SK-N-SH treated with all-trans-retinoic acid at 6 μM for 48 hours (cell line): ENCODE measurements around the gene C1QTNF12.

Experiments used
- ATAC-seq: fragments of 200-7000 bp; cut with Tn5 transposase; 3 replicates; pipeline ENCODE4 v1.9.1; 2020; ENCODE audit warnings: mild to moderate bottlenecking, moderate library complexity
- ARNTL ChIP-seq: fragments of 450-650 bp; formaldehyde crosslinking; IDR thresholded peaks from 2 replicates; pipeline ENCODE4 v1.5.0; 2020; ENCODE audit warnings: low read depth, mild to moderate bottlenecking, moderate library complexity, borderline replicate concordance
- BACH2 ChIP-seq: fragments of 250-450 bp; sonication (Bioruptor Pico); IDR thresholded peaks from 2 replicates; pipeline ENCODE4 v1.9.0; 2021; ENCODE audit warnings: mild to moderate bottlenecking, borderline replicate concordance
- CREB5 ChIP-seq: fragments of 250-450 bp; sonication (Bioruptor Pico); IDR thresholded peaks from 2 replicates; pipeline ENCODE4 v1.5.1; 2020; ENCODE audit warnings: low read depth, mild to moderate bottlenecking, moderate library complexity
- CSDC2 ChIP-seq: fragments of 250-450 bp; sonication (Bioruptor Pico); IDR thresholded peaks from 2 replicates; pipeline ENCODE4 v1.5.0; 2020; ENCODE audit warnings: mild to moderate bottlenecking, moderate library complexity
- CSRNP3 ChIP-seq: fragments of 250-450 bp; sonication (Bioruptor Pico); IDR thresholded peaks from 2 replicates; pipeline ENCODE4 v1.5.1; 2021; ENCODE audit warnings: mild to moderate bottlenecking, moderate library complexity
- ESRRG ChIP-seq: fragments of 250-450 bp; sonication (Bioruptor Pico); IDR thresholded peaks from 2 replicates; pipeline ENCODE4 v1.6.1; 2021; ENCODE audit warnings: mild to moderate bottlenecking
- GLIS3 ChIP-seq: fragments of 250-450 bp; sonication (Bioruptor Pico); IDR thresholded peaks from 2 replicates; pipeline ENCODE4 v1.5.0; 2020; ENCODE audit warnings: mild to moderate bottlenecking, moderate library complexity
- ISL1 ChIP-seq: fragments of 250-450 bp; sonication (Bioruptor Pico); IDR thresholded peaks from 2 replicates; pipeline ENCODE4 v2.1.2; 2022; ENCODE audit warnings: mild to moderate bottlenecking, moderate library complexity
- PATZ1 ChIP-seq: fragments of 250-450 bp; sonication (Bioruptor Pico); IDR thresholded peaks from 2 replicates; pipeline ENCODE4 v1.8.0; 2020; ENCODE audit warnings: mild to moderate bottlenecking, moderate library complexity, borderline replicate concordance
- POU6F1 ChIP-seq: fragments of 250-450 bp; sonication (Bioruptor Pico); IDR thresholded peaks from 2 replicates; pipeline ENCODE4 v1.8.0; 2021; ENCODE audit warnings: low read depth, mild to moderate bottlenecking, moderate library complexity, borderline replicate concordance
- PPARA ChIP-seq: fragments of 250-450 bp; sonication (Bioruptor Pico); IDR thresholded peaks from 2 replicates; pipeline ENCODE4 v1.5.0; 2020; ENCODE audit warnings: mild to moderate bottlenecking, borderline replicate concordance
- SNAI2 ChIP-seq: fragments of 250-450 bp; sonication (Bioruptor Pico); IDR thresholded peaks from 2 replicates; pipeline ENCODE4 v1.5.0; 2020; ENCODE audit warnings: mild to moderate bottlenecking, moderate library complexity
- TOX ChIP-seq: fragments of 250-450 bp; sonication (Bioruptor Pico); IDR thresholded peaks from 2 replicates; pipeline ENCODE4 v1.8.0; 2021; ENCODE audit warnings: mild to moderate bottlenecking, moderate library complexity, borderline replicate concordance
- TSHZ2 ChIP-seq: fragments of 250-450 bp; sonication (Bioruptor Pico); IDR thresholded peaks from 2 replicates; pipeline ENCODE4 v1.5.0; 2020; ENCODE audit warnings: mild to moderate bottlenecking, moderate library complexity
- ZC3H10 ChIP-seq: fragments of 250-450 bp; sonication (Bioruptor Pico); IDR thresholded peaks from 2 replicates; pipeline ENCODE4 v1.5.1; 2021; ENCODE audit warnings: mild to moderate bottlenecking, moderate library complexity
- ZNF565 ChIP-seq: fragments of 450-650 bp; formaldehyde crosslinking; conservative IDR thresholded peaks from 2 replicates; pipeline ENCODE4 v1.5.0; 2020; ENCODE audit warnings: low read depth, mild to moderate bottlenecking, moderate library complexity
- ZNF70 ChIP-seq: fragments of 450-650 bp; formaldehyde crosslinking; IDR thresholded peaks from 2 replicates; pipeline ENCODE4 v1.5.0; 2020; ENCODE audit warnings: mild to moderate bottlenecking, moderate library complexity
- ZNF8 ChIP-seq: fragments of 450-650 bp; formaldehyde crosslinking; IDR thresholded peaks from 2 replicates; pipeline ENCODE4 v1.5.0; 2020; ENCODE audit warnings: mild to moderate bottlenecking, moderate library complexity

C1QTNF12 gene

GRCh38 chr1:1228187-1228586 lies 18.3 kb downstream of the C1QTNF12 start (continued):
- TF ChIP-seq TSHZ2 (CRISPR knock-in tag): no peak
- TF ChIP-seq PATZ1: no peak
- no peak for TF ChIP-seq PPARA (CRISPR knock-in tag)
- no peak for TF ChIP-seq TOX (CRISPR knock-in tag)
- TF ChIP-seq CSDC2 (CRISPR knock-in tag): no peak
- TF ChIP-seq ARNTL (CRISPR knock-in tag): no peak

- no peak for ATAC-seq
- TF ChIP-seq PPARA (CRISPR knock-in tag): no peak
- TF ChIP-seq SNAI2: no peak
- TF ChIP-seq ISL1 (CRISPR knock-in tag): no peak
- no peak for TF ChIP-seq PATZ1
- no peak for TF ChIP-seq ZNF70 (CRISPR knock-in tag)
- no peak for TF ChIP-seq ESRRG (CRISPR knock-in tag)
- TF ChIP-seq TSHZ2 (CRISPR knock-in tag): no peak
- no peak for TF ChIP-seq CSDC2 (CRISPR knock-in tag)
- no peak for TF ChIP-seq GLIS3 (CRISPR knock-in tag)
- TF ChIP-seq POU6F1 (CRISPR knock-in tag): no peak
These were observed 19.1 kb downstream of the C1QTNF12 start for GRCh38 chr1:1227386-1227785.

GRCh38 chr1:1226566-1227362 lies 19.8 kb downstream of the C1QTNF12 start:
- no peak for ATAC-seq
- no peak for TF ChIP-seq BACH2 (CRISPR knock-in tag)
- TF ChIP-seq ZNF565: no peak
- no peak for TF ChIP-seq ZNF8 (CRISPR knock-in tag)
- no peak for TF ChIP-seq ISL1 (CRISPR knock-in tag)
- no peak for TF ChIP-seq CREB5 (CRISPR knock-in tag)
- TF ChIP-seq TOX (CRISPR knock-in tag): no peak
- no peak for TF ChIP-seq CSRNP3 (CRISPR knock-in tag)
- no peak for TF ChIP-seq ZNF70 (CRISPR knock-in tag)
- TF ChIP-seq ZC3H10 (CRISPR knock-in tag): no peak
